LNCAP (cell line): ENCODE results near the gene DNAH5.

Experiments used
- TF ChIP-seq, protein P1 (sequence below): fragments of 450-650 bp; IDR thresholded peaks from 2 replicates; pipeline ENCODE4 v1.5.1; 2017; ENCODE audit warnings: mild to moderate bottlenecking

DNAH5 gene

DNA sequence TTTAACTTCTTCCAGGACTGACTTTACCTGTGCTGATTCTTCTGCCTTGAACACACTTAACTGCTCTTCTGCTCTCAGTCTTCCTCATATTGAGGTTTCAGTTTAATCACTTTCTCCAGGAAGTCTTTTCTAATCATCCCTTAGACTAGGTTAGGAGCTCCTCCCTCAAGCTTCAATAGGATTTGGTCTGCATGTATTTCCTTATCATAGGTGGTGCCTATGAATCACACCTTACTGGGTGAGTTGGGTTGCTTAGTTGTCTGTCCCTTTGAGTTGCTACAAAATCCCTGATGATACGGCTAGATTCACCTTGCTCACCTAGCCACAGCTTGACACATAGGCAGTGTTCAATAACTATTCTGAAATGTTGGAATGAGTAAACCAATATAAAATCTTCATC is 164.4 kb downstream of the DNAH5 start:
- TF ChIP-seq, protein P1, sequence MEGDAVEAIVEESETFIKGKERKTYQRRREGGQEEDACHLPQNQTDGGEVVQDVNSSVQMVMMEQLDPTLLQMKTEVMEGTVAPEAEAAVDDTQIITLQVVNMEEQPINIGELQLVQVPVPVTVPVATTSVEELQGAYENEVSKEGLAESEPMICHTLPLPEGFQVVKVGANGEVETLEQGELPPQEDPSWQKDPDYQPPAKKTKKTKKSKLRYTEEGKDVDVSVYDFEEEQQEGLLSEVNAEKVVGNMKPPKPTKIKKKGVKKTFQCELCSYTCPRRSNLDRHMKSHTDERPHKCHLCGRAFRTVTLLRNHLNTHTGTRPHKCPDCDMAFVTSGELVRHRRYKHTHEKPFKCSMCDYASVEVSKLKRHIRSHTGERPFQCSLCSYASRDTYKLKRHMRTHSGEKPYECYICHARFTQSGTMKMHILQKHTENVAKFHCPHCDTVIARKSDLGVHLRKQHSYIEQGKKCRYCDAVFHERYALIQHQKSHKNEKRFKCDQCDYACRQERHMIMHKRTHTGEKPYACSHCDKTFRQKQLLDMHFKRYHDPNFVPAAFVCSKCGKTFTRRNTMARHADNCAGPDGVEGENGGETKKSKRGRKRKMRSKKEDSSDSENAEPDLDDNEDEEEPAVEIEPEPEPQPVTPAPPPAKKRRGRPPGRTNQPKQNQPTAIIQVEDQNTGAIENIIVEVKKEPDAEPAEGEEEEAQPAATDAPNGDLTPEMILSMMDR: no peak

DNA sequence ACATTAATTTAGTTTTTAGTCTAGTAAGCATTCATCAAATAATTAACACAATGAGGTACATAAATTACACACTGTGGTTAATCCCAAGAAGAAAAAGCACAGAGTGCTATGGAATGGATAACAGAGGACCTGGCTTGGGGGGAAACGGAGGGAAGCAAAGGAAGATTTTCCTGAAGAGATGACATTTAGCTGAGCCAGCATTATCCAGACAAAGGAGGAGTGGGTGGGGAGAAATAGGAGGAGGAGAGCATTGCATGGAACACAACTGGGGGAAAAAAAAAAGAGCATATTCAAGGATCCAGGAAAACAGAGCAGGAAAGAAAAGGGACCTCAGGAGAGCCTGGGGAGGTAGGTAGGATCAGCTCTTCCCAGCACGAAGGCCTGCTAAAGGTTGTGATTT is 170.8 kb downstream of the DNAH5 start:
- TF ChIP-seq, protein P1: no peak

DNA sequence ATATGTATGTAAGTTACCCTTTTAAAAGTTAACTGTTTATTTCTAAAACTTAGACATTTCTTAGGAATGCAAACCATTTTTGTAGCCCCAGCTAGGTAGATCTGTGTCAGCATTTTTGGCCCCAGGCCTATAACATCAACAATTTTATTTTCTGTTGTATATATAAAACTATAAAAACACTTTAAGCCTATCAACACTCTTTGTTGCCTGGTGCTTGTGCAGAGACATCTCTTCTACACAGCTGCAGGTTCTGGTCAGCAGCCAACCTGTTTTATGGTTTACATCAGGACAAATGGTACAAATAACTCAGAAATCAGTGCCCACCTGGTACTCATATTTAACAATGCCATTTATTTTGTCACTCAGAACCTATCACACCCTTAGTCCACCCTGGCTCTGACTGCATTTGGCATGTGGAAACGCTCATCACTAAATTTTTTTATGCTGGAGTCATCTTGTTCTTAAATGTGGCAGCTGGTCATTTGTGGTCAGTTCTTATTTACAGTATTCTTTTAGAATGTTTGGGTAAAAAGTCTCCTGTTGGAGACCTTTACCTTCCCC is 173.4 kb downstream of the DNAH5 start:
- TF ChIP-seq, protein P1: no peak

DNA sequence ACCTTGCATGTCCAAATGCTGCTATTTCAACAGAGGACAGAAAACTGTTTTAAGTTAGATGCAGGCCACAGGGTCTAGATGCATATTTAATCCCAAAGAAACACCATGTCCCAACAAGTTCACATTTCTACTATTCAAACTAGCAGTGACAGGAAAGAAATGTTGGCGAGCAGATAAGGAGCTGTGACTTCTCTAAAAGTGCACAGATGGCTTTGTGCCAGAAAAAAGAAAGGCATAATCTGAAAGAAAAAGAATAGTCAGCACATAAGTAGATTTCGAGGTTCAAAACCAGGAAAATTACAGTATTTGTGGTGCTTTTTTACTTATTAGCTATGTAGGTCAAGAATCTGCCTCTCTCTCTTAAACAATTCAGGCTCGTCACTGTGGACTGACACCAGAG is 178.3 kb downstream of the DNAH5 start:
- TF ChIP-seq, protein P1: no peak

DNA sequence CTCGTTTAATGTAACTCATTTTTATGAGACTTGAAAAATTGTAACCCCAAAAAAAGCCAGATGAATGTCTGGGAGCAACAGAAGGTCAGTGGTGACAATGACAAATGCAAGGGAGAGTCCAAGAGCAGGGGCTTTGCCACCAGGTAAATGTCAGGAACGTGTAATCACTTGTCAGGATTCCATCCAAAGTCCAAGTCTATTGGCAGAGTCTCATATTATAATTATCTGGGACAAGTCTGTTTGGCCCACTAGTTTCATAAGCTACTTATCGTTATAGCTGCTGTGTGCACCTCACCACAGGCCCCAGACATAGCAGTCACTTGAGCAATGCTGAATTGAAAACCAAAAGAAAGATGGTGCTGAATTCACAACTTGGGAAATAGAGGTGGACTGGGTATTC is 180.8 kb downstream of the DNAH5 start:
- TF ChIP-seq, protein P1: no peak

DNA sequence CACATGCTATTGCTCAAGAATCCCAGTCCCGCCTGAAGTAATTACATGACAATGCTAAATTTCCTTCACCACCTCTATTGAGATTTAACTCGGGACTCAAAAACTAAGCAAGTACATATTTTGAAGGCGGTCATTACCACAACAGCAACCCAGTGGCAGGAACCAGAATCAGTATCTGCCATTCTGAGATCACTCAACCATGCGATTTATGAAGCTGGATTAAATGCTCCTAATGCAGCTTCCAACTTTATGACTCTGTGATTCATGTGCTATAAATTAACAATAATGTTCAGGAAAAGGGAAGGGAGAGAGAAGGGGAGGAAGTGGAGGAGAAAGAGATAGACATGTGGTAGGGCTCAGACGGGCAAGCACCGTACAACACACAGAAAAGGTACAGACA is 194.7 kb downstream of the DNAH5 start:
- TF ChIP-seq, protein P1: no peak

DNA sequence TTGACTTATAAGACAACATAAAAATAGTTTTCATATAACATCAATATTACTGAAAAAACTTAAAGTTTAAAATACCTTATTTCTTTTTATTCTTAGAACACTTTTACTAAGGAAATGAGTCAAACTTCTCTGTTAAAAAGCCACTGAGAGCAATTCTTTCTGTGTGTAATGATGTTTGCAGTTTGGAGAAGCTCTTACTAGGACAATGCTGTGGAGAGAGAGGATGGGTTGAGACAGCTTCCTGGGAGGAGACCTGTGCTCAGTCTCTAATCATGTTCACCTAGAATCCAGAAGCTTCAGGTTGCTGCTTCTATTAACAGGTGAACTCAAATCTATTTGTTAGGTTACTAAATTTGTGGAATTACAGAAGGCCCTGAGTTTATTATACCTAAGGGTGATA is 198.5 kb downstream of the DNAH5 start:
- TF ChIP-seq, protein P1: no peak

DNA sequence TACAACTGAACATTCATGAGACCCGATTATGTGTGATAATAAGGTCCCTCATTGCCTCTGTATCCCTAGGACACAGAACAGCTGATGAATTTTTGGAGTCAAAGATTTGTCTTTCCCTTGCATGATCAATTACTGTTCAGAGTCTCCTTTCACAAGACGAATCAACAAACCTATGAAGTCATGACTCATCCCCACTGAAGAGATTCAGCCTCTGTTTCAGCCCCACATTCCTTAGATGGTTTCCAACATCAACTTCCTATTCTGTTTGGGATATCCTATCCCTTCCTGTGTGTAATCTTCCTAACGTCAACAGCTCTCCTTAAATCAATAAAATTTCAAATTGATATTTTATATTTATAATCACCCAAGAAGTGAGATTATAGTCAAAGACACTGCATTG is 199.0 kb downstream of the DNAH5 start:
- TF ChIP-seq, protein P1: no peak
